ENCODE data around the gene RPL13A.

Gene RPL13A

GRCh38 chr19:49486710-49487276 lies 615 bp upstream of the RPL13A start:
- no peak for DNase-seq

- DNase-seq = no peak
Measured at GRCh38 chr19:49488046-49488862, 846 bp downstream of the RPL13A start.

GRCh38 chr19:49488863-49489537 lies 1.6 kb downstream of the RPL13A start:
- DNase-seq = no peak

GRCh38 chr19:49489601-49490167 lies 2.3 kb downstream of the RPL13A start:
- peak in 1 of 2 donors; percentile 62 for DNase-seq

- no peak for DNase-seq
Measured at GRCh38 chr19:49490287-49491029, 3.0 kb downstream of the RPL13A start.

GRCh38 chr19:49491030-49491803 lies 3.8 kb downstream of the RPL13A start:
- no peak for DNase-seq

GRCh38 chr19:49491804-49492572 lies 4.6 kb downstream of the RPL13A start:
- DNase-seq = no peak

- DNase-seq = no peak
Measured at GRCh38 chr19:49492573-49493405, 5.4 kb downstream of the RPL13A start.

GRCh38 chr19:49496574-49497008 lies 9.2 kb downstream of the RPL13A start:
- DNase-seq = no peak

- peak; percentile 87 to 89 for DNase-seq
Measured at GRCh38 chr19:49497047-49497788, 9.8 kb downstream of the RPL13A start.

GRCh38 chr19:49497789-49498103 lies 10.3 kb downstream of the RPL13A start:
- no peak for DNase-seq

GRCh38 chr19:49498475-49498874 lies 11.1 kb downstream of the RPL13A start:
- no peak for DNase-seq

GRCh38 chr19:49499030-49499670 lies 11.7 kb downstream of the RPL13A start:
- peak; percentile 55 to 65 for DNase-seq

- peak; percentile 73 to 76 for DNase-seq
Measured at GRCh38 chr19:49502866-49503581, 15.6 kb downstream of the RPL13A start.

- DNase-seq = no peak
Measured at GRCh38 chr19:49503582-49503962, 16.2 kb downstream of the RPL13A start.

GRCh38 chr19:49506575-49507105 lies 19.2 kb downstream of the RPL13A start:
- peak; percentile 82 to 87 for DNase-seq

GRCh38 chr19:49507803-49508494 lies 20.5 kb downstream of the RPL13A start:
- DNase-seq = no peak
